Sigmoid colon (tissue), 4 donors: ENCODE data around the gene KIF3C.

ENCODE experiments used
- CTCF ChIP-seq, 4 experiments: fragments of 450-650 bp in 3 of 4; fragments of 200-600 bp in 1 of 4; IDR thresholded peaks; one replicate each; pipeline ENCODE4 v1.5.1; 2016 to 2019; ENCODE audit warnings: antibody characterized with exemption in 4 of 4, mild to moderate bottlenecking in 3 of 4, moderate library complexity in 2 of 4
- EP300 ChIP-seq, 4 donors: sonication (generic); formaldehyde crosslinking; IDR thresholded peaks; one replicate each; pipeline ENCODE4 v1.6.1; 2017; ENCODE audit warnings: antibody characterized with exemption in 4 of 4
- POLR2AphosphoS5 ChIP-seq, 4 donors: sonication (generic); formaldehyde crosslinking; IDR thresholded peaks; one replicate each; pipeline ENCODE4 v1.6.1; 2017; ENCODE audit warnings: antibody characterized with exemption in 4 of 4

GRCh38 chr2:26011609-26011989, 29.3 kb upstream of the KIF3C start:
- TF ChIP-seq CTCF (IDR thresholded peaks at IDR 0.05) (no peak), EP300 (IDR thresholded peaks at IDR 0.05) (no peak), POLR2AphosphoS5 (IDR thresholded peaks at IDR 0.05) (no peak)
